ENCODE results near the gene AVPR2. TPM values are rescaled to one million over a fixed set of nuclear protein-coding genes. Genes with fewer than 3 reads are reported as not detected.

The AVPR2 gene
- total RNA-seq, 1 experiment from 2014 or later: not detected

DNA sequence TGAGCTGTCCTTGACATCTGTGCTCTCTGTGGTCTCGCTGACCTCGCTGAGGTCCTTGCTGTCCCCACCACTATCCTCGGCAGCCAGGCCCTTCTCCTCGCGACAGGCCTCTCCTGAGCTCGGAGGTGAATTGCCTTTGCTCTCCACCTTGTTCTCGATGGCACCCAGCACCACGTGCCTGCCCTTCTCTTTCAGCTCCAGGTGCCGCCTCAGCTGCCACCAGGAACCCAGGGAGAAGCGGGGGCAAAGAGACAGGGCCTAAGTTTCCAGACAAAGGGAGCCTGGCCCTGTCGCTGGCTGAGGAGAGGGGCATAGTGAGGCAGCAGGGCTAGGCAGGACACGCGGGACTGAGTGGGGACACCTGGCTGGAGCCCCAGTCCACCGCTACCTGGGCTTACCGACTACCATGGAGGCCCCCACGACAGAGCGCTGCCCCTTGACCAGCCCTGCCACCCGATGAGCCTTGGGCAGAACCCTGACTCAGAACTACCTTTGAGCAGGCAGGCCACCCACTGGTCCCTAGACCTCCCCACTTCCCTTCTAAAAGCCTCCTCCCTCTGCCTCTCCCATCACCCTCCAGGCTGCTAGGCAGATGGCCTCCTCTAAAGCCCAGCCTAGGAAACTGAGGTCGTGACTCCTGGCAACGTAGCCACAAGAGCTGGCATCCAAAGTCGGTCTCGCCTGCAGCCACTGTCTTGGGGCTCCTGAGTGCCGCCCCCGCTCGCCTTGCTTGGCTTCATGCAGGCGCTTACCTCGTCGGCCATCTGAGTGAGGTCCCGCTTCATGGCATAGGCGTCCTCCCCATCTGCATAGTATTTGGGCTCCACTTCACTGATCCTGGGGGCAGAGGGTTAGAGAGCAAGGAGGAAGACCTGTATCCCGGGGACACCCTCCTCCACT lies 25.8 kb downstream of the AVPR2 start:
- no peak overlapping the region for H3K4me3 ChIP-seq
- H3K27me3 ChIP-seq: no peaks in the 10 kb centered on the region
- peaks cover 4% of the 10 kb centered on the region; the same call in 1 of the 2 replicates for H3K36me3 ChIP-seq
- DNase-seq: no peak
- H3K9me3 ChIP-seq: no peaks in the 10 kb centered on the region

DNA sequence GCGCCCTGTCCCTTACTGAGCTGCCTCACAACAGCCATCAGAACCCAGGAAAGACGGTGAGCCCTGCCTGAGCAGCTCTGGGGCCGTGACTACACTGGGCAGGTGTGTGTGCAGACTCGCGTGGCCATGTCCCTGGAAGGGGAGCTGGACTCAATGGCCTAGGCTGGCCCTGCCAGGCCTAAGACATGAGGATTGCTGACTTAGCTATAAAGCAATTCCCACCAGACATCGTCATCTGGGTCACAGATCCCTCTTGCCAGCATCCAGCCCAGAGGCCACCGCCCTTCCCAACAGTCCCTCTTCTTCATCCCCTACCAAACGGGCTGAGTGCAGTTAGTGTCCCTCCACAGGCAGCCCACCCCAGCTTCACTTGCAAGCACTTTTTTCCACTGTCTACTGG lies 26.7 kb downstream of the AVPR2 start:
- DNase-seq: no peak
- Histone ChIP-seq H3K36me3 (peaks cover 4% of the 10 kb centered on the region; the same call in 1 of the 2 replicates), H3K4me3 (no peak overlapping the region), H3K27me3 (no peaks in the 10 kb centered on the region), H3K9me3 (no peaks in the 10 kb centered on the region)

- Histone ChIP-seq H3K4me3 (no peak overlapping the region), H3K36me3 (peaks cover 4% of the 10 kb centered on the region; the same call in 1 of the 2 replicates), H3K9me3 (no peaks in the 10 kb centered on the region), H3K27me3 (no peaks in the 10 kb centered on the region)
- no peak for DNase-seq
Observed at GRCh38 chrX:153931748-153932147, 27.3 kb downstream of the AVPR2 start.

- Histone ChIP-seq H3K4me3 (no peak overlapping the region), H3K36me3 (peaks cover 4% of the 10 kb centered on the region; the same call in 1 of the 2 replicates), H3K27me3 (no peaks in the 10 kb centered on the region), H3K9me3 (no peaks in the 10 kb centered on the region)
- no peak for DNase-seq
Observed at GRCh38 chrX:153932220-153932915, 27.9 kb downstream of the AVPR2 start.

DNA sequence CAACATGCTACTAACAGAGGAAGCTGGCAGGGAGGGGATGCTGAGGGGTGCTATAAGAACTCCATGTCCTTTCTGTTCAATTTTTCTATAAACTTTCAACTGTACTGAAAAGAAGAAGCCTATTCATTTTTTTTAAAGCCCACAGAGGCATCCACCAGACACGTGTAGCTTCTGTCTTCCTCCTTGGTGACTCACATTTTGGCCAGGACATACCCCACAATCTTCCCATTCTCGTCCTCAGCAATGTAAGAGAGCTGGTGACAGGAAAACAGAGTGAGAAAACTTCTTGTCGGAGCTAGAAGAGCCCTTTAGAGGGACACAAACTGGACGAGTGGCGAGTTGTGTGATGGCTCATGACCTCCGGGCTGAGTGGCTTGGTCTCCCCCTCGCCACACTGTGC lies 29.3 kb downstream of the AVPR2 start:
- no peak for DNase-seq
- H3K36me3 ChIP-seq: peaks cover 4% of the 10 kb centered on the region; the same call in 1 of the 2 replicates
- no peaks in the 10 kb centered on the region for H3K9me3 ChIP-seq
- H3K27me3 ChIP-seq: no peaks in the 10 kb centered on the region
- peak overlapping the region; percentile 65 for H3K4me3 ChIP-seq

GRCh38 chrX:153934148-153934761 lies 29.8 kb downstream of the AVPR2 start:
- no peak for DNase-seq
- Histone ChIP-seq H3K4me3 (peak overlapping the region; percentile 65), H3K36me3 (peaks cover 4% of the 10 kb centered on the region; the same call in 1 of the 2 replicates), H3K27me3 (no peaks in the 10 kb centered on the region), H3K9me3 (no peaks in the 10 kb centered on the region)

DNA sequence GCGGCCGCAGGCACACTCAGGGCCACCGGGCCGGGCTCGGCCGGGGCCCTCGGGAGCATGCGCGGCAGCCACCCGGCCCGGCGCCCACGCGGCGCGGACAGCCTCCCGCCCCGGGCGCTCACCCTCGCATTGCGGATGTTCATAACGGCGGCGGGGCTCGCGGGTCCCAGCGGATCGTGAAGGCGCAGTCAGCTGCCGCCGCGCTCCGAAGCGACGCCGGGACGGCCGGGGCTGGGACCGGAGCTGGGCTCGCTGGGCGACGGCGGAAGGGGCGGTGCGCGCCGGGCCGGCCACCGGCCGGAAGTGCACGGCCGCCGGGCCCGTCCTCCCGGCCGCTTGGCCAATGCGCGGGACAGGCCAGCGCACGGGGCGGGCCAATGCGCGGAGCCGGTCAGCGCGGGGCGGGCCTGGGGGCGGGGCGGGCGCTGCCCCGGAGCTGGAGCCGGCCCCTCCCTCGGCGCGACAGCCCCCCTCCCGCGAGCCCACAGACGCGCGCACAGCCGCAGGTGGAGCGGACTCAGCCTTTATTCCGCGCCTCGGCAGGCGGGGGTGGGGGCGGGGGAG lies 30.4 kb downstream of the AVPR2 start, which contains the start of gene NAA10:
NAA10 (minus strand) TSS at position 276 of the 564 bp plus-strand sequence; CDS start at position 143, 133 bp downstream.
- peak; percentile 76 for DNase-seq
- Histone ChIP-seq H3K27me3 (no peaks in the 10 kb centered on the region), H3K36me3 (peaks cover 4% of the 10 kb centered on the region; the same call in 1 of the 2 replicates), H3K9me3 (no peaks in the 10 kb centered on the region), H3K4me3 (peak within 1 kb of the TSS; percentile 65)

DNA sequence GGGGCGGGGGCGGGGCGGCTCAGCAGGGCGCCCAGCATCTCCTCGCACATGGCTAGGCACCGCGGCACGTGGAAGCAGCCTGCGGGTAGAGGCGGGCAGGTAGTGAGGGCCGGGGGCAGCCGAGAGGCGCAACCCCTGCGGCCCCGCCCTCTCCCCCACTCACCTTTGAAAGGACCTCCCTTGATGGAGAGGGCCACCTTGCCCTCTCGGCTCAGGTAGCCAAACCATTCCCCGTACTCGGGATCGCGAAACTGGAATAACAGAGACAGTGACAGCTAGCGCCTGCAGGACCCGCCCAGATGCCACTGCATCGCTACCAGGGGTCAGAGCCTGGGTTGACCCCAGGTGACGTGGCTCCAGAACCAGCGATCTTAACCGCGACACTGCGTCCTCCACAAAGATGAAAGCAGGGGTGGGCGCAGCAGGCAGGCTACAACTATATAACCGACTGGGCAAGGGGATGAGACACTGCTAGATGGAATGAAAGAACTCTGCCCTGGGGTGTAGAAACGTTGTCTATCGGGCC lies 30.9 kb downstream of the AVPR2 start:
- Histone ChIP-seq H3K4me3 (peak overlapping the region; percentile 28), H3K36me3 (peaks cover 4% of the 10 kb centered on the region; the same call in 1 of the 2 replicates), H3K9me3 (no peaks in the 10 kb centered on the region), H3K27me3 (no peaks in the 10 kb centered on the region)
- DNase-seq: no peak

- Histone ChIP-seq H3K4me3 (no peak overlapping the region), H3K9me3 (no peaks in the 10 kb centered on the region), H3K36me3 (peaks cover 4% of the 10 kb centered on the region; the same call in 1 of the 2 replicates), H3K27me3 (no peaks in the 10 kb centered on the region)
- DNase-seq: no peak
Observed at GRCh38 chrX:153937056-153937455, 32.6 kb downstream of the AVPR2 start.

- Histone ChIP-seq H3K36me3 (no peaks in the 10 kb centered on the region), H3K27me3 (no peaks in the 10 kb centered on the region), H3K4me3 (no peak overlapping the region), H3K9me3 (no peaks in the 10 kb centered on the region)
- no peak for DNase-seq
Observed at GRCh38 chrX:153938226-153938786, 33.8 kb downstream of the AVPR2 start.

GRCh38 chrX:153939573-153939972 lies 35.1 kb downstream of the AVPR2 start:
- no peaks in the 10 kb centered on the region for H3K27me3 ChIP-seq
- H3K4me3 ChIP-seq: no peak overlapping the region
- DNase-seq: no peak
- no peaks in the 10 kb centered on the region for H3K9me3 ChIP-seq
- H3K36me3 ChIP-seq: no peaks in the 10 kb centered on the region

- no peak overlapping the region for H3K4me3 ChIP-seq
- H3K9me3 ChIP-seq: no peaks in the 10 kb centered on the region
- H3K27me3 ChIP-seq: no peaks in the 10 kb centered on the region
- no peak for DNase-seq
- no peaks in the 10 kb centered on the region for H3K36me3 ChIP-seq
Observed at GRCh38 chrX:153941336-153942252, 37.1 kb downstream of the AVPR2 start.

- H3K4me3 ChIP-seq: no peak within 1 kb of the TSS
- H3K36me3 ChIP-seq: no peaks in the 10 kb centered on the region; the same call in 1 of the 2 replicates
- no peak for DNase-seq
- no peaks in the 10 kb centered on the region for H3K9me3 ChIP-seq
- H3K27me3 ChIP-seq: no peaks in the 10 kb centered on the region
Observed at GRCh38 chrX:153944140-153944799, 39.8 kb downstream of the AVPR2 start, which contains the start of gene RENBP. TSS of gene RENBP (minus strand) at chrX:153944643. CDS start at chrX:153944610, 33 bp downstream.

DNA sequence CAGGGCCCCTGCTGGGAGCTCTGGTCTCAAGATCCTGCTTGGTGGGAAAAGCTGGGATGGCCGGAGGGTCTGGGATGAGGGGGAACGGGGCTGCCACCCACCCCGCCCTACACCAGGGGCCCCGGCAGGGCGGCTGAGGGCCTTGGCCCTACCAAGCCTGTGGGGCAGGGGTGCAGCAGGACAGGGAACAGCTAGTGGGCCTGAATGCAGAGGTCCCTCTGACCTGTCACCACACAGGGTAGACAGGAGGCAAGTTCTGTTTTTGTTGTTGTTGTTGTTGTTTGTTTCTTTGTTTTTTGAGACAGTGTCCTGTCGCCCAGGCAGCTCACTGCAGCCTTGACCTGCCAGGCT lies 40.3 kb downstream of the AVPR2 start:
- Histone ChIP-seq H3K36me3 (peaks cover 3% of the 10 kb centered on the region), H3K4me3 (no peak overlapping the region), H3K9me3 (no peaks in the 10 kb centered on the region), H3K27me3 (no peaks in the 10 kb centered on the region)
- no peak for DNase-seq
